HL-60 (cell line): Measurements from ENCODE around the gene FAM171A1.

ENCODE experiments used
- CTCF ChIP-seq: IDR thresholded peaks from one replicate; pipeline ENCODE4 v1.5.1; 2011; ENCODE audit warnings: low read length, control low read depth, inconsistent platforms; ENCODE audit not compliant: insufficient read depth
- REST ChIP-seq: IDR thresholded peaks from 2 replicates; pipeline ENCODE4 v1.6.1; 2012; ENCODE audit warnings: low read depth; ENCODE audit not compliant: insufficient replicate concordance

GRCh38 chr10:15315286-15315685 is 55.8 kb downstream of the FAM171A1 start:
- TF ChIP-seq CTCF (no peak), REST (no peak)
